GM19025 (cell line): ENCODE measurements around the gene GNRHR.
"Not testable (repeated sequence)": the region's sequence is repeated elsewhere in the genome, so short reads cannot be mapped to it uniquely, and the experiment has no call there.

ENCODE experiments used
- ATAC-seq: cut with Tn5 transposase; IDR thresholded peaks from one replicate; pipeline ENCODE4 v1.9.1; 2021; ENCODE audit warnings: mild to moderate bottlenecking, low read depth, moderate library complexity; ENCODE audit not compliant: unreplicated experiment

GNRHR gene, protein sequence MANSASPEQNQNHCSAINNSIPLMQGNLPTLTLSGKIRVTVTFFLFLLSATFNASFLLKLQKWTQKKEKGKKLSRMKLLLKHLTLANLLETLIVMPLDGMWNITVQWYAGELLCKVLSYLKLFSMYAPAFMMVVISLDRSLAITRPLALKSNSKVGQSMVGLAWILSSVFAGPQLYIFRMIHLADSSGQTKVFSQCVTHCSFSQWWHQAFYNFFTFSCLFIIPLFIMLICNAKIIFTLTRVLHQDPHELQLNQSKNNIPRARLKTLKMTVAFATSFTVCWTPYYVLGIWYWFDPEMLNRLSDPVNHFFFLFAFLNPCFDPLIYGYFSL

DNA sequence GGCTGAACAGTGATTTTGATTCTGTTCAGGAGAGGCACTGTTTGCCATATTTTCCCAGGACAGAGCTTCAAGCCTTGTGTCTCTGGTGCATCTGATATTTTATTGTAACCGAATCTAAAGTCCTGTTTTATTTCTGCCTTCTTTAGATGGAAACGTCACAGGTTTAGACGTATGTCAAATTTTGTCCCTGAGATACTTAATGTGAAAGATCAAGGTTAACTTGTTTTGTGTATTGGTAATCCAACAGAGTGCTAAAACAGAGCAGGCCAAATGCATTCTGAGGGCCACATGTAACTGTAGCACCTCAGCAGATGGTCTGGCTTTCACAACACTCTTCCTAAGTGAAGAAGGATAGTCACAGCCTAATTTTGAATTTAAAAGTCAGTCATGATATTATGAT, at the start of gene GNRHR:
GNRHR (minus strand) TSS at position 101 of the 400 bp plus-strand sequence; CDS start at position 48, 53 bp downstream.
- no peak for ATAC-seq

- no peak for ATAC-seq
These were observed 42.6 kb upstream of the GNRHR start for GRCh38 chr4:67796810-67797209.

- ATAC-seq: no peak
These were observed 36.5 kb upstream of the GNRHR start for GRCh38 chr4:67790721-67791120.

- no peak for ATAC-seq
These were observed 33.1 kb upstream of the GNRHR start for GRCh38 chr4:67787311-67787710.

GRCh38 chr4:67785528-67785927, 31.3 kb upstream of the GNRHR start:
- ATAC-seq: no peak

GRCh38 chr4:67779631-67780030, 25.4 kb upstream of the GNRHR start:
- ATAC-seq: no peak

- no peak for ATAC-seq
These were observed 22.6 kb upstream of the GNRHR start for GRCh38 chr4:67776746-67777145.

DNA sequence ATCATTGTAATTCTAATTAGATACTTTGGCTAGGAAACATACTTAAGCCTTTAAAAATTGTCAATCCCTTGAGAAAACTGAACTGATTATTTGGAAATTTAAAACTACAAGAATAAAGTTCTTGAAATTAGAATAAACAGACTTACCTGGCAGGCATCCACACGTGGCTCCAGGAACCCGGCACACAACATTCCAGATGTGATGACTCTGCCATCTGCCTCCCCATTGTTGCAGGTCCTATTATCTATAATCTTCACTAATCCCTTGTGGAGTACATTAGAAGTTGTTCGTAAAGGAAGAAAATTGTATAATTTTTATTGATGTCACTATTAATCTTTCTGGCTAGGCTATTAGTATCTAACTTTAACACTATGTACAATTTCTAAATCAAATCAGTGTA, 16.2 kb upstream of the GNRHR start:
- ATAC-seq: no peak

DNA sequence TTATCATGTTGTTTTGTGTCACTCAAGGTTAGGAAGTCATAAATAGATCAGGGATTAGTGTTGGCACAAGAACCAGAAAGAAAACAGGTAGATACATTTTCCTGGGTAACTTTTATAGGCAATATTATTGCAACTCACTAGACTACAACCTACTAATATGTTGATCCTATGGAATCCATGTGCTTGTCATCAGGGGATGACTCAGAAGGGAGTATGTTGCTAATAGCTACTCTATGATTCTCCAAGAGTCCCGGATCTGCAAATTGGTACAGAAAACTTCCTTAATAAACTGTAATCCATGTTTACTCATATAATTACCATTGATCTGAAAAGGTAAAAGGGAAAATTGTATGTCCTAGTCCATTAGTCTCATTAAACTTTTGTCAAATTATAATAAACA, 11.7 kb upstream of the GNRHR start:
- ATAC-seq: no peak

DNA sequence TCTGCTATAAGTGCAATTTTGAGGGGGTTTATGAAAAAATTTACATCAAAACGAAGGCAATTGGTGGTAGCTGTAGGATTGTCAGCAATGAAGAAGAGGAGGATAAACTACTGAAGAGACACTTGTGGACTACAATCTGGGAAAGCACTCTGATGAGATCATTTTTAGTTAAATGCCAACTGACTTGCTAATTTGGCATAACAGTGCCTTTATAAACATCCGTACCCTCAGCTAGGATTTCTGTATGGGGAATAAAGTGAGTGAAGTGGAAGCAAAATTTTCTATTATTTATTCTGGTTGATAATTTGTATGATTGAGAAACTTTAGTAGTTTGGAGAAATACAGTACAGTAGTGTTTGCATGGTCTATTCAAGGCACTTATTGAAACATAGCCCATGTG, 11.2 kb upstream of the GNRHR start:
- ATAC-seq: no peak

- ATAC-seq: no peak
These were observed 10.0 kb upstream of the GNRHR start for GRCh38 chr4:67764183-67764582.

- peak; percentile 100 for ATAC-seq
These were observed 7.9 kb upstream of the GNRHR start for GRCh38 chr4:67762086-67762485.

- not testable (repeated sequence) for ATAC-seq
These were observed 2.8 kb upstream of the GNRHR start for GRCh38 chr4:67756991-67757390.

DNA sequence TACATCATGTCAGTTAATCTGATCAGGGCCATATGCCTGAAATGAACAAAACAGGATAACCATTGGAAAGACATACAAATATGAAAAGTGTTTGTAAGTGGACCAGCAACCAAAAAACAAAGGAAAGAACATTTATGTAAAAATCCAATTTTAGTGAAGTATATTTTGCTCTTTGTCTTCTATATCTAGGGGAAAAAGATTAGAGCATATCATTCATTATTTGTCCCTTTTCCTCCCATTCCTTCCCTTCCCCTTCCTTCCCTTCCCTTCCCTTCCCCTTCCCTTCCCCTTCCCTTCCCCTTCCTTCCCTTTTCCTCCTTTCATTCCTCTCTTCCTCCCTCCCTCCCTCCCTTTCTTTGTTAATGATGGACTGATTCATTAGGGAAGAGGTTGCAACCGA, 1.8 kb upstream of the GNRHR start:
- ATAC-seq: no peak

DNA sequence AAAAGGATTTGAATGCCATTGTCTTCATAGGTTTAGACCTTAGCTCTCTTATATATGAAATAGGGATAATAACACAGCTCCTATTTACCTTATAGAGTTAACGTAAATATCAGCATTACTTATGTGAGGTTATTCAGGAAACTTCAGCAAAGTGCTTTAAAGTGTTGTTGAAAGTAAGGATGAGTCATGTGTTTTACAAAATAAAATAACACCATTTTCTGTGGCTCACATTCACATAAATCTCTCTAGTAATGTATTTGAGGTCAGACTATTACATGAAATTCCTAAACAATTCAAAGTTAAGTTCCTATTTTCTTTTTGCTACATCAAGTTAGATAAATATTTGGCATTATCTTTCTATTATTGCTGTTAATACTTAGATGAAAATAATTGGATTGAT, 2.9 kb downstream of the GNRHR start:
- ATAC-seq: no peak

DNA sequence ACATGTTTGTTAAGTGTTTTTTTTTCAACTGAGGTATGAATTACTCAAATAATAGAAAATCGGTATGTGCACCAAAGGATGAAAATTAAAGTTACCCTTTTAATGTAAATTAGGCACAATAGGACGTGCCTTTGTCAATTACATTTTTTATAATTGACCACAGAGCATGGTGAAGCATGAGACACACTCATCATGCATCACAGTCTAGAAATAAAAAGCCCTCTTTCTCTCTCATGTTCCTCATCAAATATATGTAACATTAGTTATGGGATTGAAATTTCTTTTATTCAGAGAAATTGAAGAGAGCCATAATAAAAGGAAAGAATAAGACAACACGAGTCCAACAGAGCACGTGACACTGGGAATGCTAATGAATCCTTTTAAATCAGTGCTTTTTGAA, 3.5 kb downstream of the GNRHR start:
- no peak for ATAC-seq

DNA sequence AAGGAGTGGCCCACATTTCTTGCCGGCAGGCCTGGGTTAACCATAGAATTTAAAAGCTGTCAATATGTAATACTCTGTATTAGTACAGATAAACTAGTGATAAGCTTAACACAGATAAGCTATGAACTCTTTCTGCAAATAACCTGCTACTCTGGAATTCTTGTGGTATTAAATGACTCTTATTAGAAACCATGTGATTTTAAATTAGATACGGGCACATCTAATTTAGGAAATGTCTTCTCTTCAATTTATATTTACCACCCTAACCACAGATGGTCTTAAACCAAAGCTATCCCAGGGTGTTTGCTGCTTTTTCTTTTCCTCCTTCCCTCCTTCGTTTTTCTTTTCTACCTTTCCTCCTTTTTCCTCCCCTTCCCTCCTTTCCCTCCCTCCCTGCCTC, 4.9 kb downstream of the GNRHR start:
- ATAC-seq: no peak

GRCh38 chr4:67746797-67747495, 7.2 kb downstream of the GNRHR start:
- peak; percentile 58 for ATAC-seq

GRCh38 chr4:67744561-67745283, 9.5 kb downstream of the GNRHR start:
- ATAC-seq: no peak

- ATAC-seq: no peak
These were observed 11.0 kb downstream of the GNRHR start for GRCh38 chr4:67743194-67743593.

DNA sequence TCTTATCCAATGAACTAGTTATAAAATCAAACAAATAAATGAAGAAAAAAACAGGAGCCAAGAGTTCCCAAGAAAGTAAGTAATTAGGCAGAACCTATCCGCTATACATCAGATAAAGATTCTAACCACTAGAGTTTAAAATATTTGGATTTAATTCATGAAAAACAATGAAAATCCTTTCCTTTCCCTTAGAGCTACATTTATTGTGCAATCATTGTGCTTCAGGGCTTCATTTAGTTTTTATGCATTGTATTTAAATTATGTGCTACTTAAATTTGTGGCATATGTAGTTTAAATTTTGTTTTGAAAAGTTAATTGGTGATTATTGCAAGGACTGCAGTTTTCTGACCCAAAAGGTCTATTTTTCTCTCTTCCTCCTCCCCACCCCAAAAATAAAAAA, 17.9 kb downstream of the GNRHR start:
- no peak for ATAC-seq
